Smooth muscle cell (in vitro differentiated cells): ENCODE data around the gene DGKH. TPM values are rescaled to one million over a fixed set of nuclear protein-coding genes. Genes with fewer than 3 reads are reported as not detected.

Experiments used
- DNase-seq: peaks from one replicate; lab custom pipeline; 2025; ENCODE audit not compliant: unreplicated experiment; lab: John Stamatoyannopoulos, UW
- H2AFZ ChIP-seq: fragments of 200-600 bp; sonication (generic); 2 replicates; pipeline ENCODE4 v1.6.0; 2016; ENCODE audit warnings: antibody characterized with exemption, low read depth, mild to moderate bottlenecking
- H3F3A ChIP-seq: fragments of 200-600 bp; sonication (generic); 2 replicates; pipeline ENCODE4 v1.6.0; 2017; ENCODE audit warnings: antibody characterized with exemption, low read depth
- H3K27ac ChIP-seq: fragments of 200-600 bp; sonication (generic); 2 replicates; pipeline ENCODE4 v1.5.1; 2016; ENCODE audit warnings: low read depth, mild to moderate bottlenecking
- H3K27me3 ChIP-seq: fragments of 200-600 bp; sonication (generic); 2 replicates; pipeline ENCODE4 v1.6.1; 2016; ENCODE audit warnings: low read depth, mild to moderate bottlenecking
- H3K36me3 ChIP-seq: fragments of 200-600 bp; sonication (generic); 2 replicates; pipeline ENCODE4 v1.5.1; 2016; ENCODE audit warnings: low read depth
- H3K4me1 ChIP-seq: fragments of 200-600 bp; sonication (generic); 2 replicates; pipeline ENCODE4 v1.5.1; 2016; ENCODE audit warnings: low read depth
- H3K4me2 ChIP-seq: fragments of 200-600 bp; sonication (generic); 2 replicates; pipeline ENCODE4 v1.6.0; 2016; ENCODE audit warnings: mild to moderate bottlenecking
- H3K4me3 ChIP-seq: fragments of 200-600 bp; sonication (generic); 2 replicates; pipeline ENCODE4 v1.5.1; 2016; ENCODE audit warnings: mild to moderate bottlenecking
- H3K79me2 ChIP-seq: fragments of 200-600 bp; sonication (generic); 2 replicates; pipeline ENCODE4 v1.6.0; 2016; ENCODE audit warnings: low read depth, mild to moderate bottlenecking
- H3K9ac ChIP-seq: fragments of 200-600 bp; sonication (generic); 2 replicates; pipeline ENCODE4 v1.6.0; 2016; ENCODE audit warnings: low read depth
- H3K9me3 ChIP-seq: fragments of 200-600 bp; sonication (generic); replicated peaks from 2 replicates; pipeline ENCODE4 v1.5.1; 2016; ENCODE audit warnings: low read depth
- H4K20me1 ChIP-seq: fragments of 200-600 bp; sonication (generic); 2 replicates; pipeline ENCODE4 v1.6.0; 2016; ENCODE audit warnings: low read depth
- WGBS: methylation state at CpG from one replicate; pipeline ENCODE4 v1.1.7; 2016; ENCODE audit warnings: low lambda C conversion rate; 5-methylcytosine and 5-hydroxymethylcytosine counted together
- polyA plus RNA-seq: library from polyadenylated mRNA; unstranded; fragments of >200 nt; fragmentation: Nextera tagmentation; extraction: Ambion mirVana; gene quantifications from 2 replicates; pipeline ENCODE4 v1.2.1, GENCODE V29; 2016
- total RNA-seq: library from RNA; depleted of rRNA; stranded (reverse); fragments of >200 nt; gene quantifications from 2 replicates; pipeline ENCODE4 v1.2.3, GENCODE V29; 2014
- TF ChIP-seq, protein P1 (sequence below): fragments of 200-600 bp; sonication (generic); IDR thresholded peaks from 2 replicates; pipeline ENCODE4 v1.5.1; 2017; ENCODE audit warnings: borderline replicate concordance, mild to moderate bottlenecking, antibody characterized with exemption; ENCODE audit not compliant: insufficient read depth, poor library complexity, severe bottlenecking

DGKH gene
- total and polyA plus RNA-seq, 2 experiments from 2014 or later, result 1.3 to 6.8 TPM

DNA sequence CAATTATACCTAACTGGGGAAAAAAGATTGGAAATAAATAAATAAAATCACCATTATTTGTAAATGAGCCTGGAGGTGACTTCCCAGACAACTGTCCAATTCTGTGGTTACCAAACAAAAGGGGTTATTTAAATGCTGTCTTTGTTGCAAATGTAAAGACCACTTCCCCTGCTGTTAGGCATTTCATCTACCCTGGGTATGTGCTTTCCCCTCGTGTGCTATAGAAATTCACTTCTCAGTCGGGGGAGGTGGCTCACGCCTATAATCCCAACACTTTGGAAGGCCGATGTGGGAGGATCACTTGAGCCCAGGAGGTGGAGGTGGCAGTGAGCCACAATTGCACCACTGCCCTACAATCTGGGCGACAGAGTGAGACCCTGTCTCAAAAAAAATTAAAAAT is 121.6 kb downstream of the DGKH start:
- TF ChIP-seq, protein P1, sequence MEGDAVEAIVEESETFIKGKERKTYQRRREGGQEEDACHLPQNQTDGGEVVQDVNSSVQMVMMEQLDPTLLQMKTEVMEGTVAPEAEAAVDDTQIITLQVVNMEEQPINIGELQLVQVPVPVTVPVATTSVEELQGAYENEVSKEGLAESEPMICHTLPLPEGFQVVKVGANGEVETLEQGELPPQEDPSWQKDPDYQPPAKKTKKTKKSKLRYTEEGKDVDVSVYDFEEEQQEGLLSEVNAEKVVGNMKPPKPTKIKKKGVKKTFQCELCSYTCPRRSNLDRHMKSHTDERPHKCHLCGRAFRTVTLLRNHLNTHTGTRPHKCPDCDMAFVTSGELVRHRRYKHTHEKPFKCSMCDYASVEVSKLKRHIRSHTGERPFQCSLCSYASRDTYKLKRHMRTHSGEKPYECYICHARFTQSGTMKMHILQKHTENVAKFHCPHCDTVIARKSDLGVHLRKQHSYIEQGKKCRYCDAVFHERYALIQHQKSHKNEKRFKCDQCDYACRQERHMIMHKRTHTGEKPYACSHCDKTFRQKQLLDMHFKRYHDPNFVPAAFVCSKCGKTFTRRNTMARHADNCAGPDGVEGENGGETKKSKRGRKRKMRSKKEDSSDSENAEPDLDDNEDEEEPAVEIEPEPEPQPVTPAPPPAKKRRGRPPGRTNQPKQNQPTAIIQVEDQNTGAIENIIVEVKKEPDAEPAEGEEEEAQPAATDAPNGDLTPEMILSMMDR, result no peak
- Histone ChIP-seq H3K27me3 (no peaks in the 10 kb centered on the region), H3K27ac (no peak overlapping the region), H3K36me3 (no peaks in the 10 kb centered on the region), H3K9ac (no peak overlapping the region), H2AFZ (no peak overlapping the region), H3F3A (peaks cover 5% of the 10 kb centered on the region), H3K9me3 (no peaks in the 10 kb centered on the region), H4K20me1 (no peaks in the 10 kb centered on the region), H3K79me2 (no peaks in the 10 kb centered on the region), H3K4me2 (no peak overlapping the region), H3K4me3 (no peak overlapping the region), H3K4me1 (peaks cover 8% of the 10 kb centered on the region)
- no peak for DNase-seq
- WGBS, result 81% methylated on average over 5 of the region's 5 CpGs

DNA sequence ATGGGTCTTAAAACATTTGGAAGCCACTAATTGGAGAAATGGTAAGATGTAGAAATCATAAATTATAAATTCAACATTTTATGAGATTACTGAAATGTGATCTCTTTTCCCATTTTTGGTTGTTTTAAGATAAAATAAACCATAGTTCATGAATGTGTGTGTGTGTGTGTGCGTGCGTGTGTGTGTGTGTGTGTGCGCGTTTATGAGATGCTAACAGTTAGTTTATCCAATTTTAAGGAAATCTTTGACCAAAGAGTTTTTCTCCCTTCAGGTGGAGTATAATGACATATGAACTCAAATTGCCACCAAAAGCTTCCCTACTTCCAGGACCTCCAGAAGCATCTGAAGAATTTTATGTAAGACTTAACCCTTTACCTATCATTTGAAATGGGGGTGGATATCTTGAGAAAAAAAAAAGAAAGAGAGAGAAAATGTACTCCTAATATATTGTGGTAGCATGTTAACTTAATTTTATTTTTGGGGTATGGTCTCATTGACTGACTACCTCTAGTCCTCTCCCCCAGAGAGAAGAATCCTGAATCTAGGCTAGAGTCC is 125.4 kb downstream of the DGKH start:
- H2AFZ ChIP-seq, result no peak overlapping the region
- no peaks in the 10 kb centered on the region for H4K20me1 ChIP-seq
- H3K36me3 ChIP-seq, result no peaks in the 10 kb centered on the region
- no peak overlapping the region for H3K9ac ChIP-seq
- H3K27me3 ChIP-seq, result no peaks in the 10 kb centered on the region
- peaks cover 13% of the 10 kb centered on the region for H3F3A ChIP-seq
- H3K9me3 ChIP-seq, result no peaks in the 10 kb centered on the region
- peak overlapping the region; percentile 70 for H3K27ac ChIP-seq
- DNase-seq, result no peak
- TF ChIP-seq, protein P1, result no peak
- H3K4me3 ChIP-seq, result no peak overlapping the region
- peaks cover 28% of the 10 kb centered on the region for H3K4me1 ChIP-seq
- H3K79me2 ChIP-seq, result no peaks in the 10 kb centered on the region
- 93% methylated on average over 4 of the region's 4 CpGs for WGBS
- H3K4me2 ChIP-seq, result no peak overlapping the region

DNA sequence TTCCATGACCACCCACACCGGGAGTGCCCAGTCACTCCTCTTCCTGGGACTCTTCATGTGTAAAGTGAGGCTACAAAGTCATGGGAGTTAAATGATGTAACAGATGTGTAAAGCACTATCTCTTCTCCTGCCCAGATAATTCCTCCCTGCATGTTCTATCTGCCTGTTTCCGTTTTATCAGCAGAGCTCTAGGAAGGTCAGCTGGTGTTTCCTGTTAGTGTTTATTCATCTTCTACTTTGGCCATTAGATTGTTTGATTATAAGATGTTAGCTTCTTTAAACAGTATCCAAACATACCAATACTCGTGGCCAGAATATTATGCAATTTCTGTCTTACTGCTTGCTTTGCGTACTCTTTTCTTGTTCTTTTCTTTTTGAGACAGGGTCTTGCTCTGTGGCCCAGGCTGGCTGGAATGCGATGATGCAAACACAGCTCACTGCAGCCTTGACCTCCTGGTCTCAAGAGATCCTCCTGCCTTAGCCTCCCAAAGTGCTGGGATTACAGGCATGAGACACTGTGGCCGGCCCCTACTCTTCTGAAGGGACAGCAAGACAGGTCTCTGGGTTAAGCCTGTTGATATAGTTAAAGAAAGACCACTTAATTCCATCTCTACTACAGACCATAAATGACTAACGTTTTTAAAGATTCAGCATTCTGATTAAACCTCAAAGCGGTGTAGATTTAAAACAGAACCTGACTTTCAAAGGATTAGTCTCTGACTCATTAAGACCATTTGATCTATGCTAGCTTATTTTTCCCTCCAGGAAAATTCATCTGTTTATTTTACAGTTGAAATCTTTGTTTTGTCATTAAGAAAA is 126.1 kb downstream of the DGKH start:
- Histone ChIP-seq H4K20me1 (no peaks in the 10 kb centered on the region), H3K36me3 (no peaks in the 10 kb centered on the region), H3K4me1 (peaks cover 28% of the 10 kb centered on the region), H3F3A (peaks cover 13% of the 10 kb centered on the region), H3K27ac (peak overlapping the region; percentile 70), H3K9me3 (no peaks in the 10 kb centered on the region), H3K4me3 (no peak overlapping the region), H3K27me3 (no peaks in the 10 kb centered on the region), H3K79me2 (no peaks in the 10 kb centered on the region), H2AFZ (no peak overlapping the region), H3K4me2 (peak overlapping the region; percentile 72), H3K9ac (no peak overlapping the region)
- 16% methylated on average over 8 of the region's 8 CpGs for WGBS
- peak; percentile 3 for DNase-seq
- TF ChIP-seq, protein P1, result no peak
